Activated CD4-positive, alpha-beta T cell treated with anti-CD3 and anti-CD28 coated beads, Interleukin-2, amount 10 ng/mL, durations not matched to agents 7 days and 5 days (primary cell): ENCODE results near the gene RIPK1. TPM values are rescaled to one million over a fixed set of nuclear protein-coding genes. Genes with fewer than 3 reads are reported as not detected.

ENCODE experiments used
- CTCF ChIA-PET: fragments of 350-600 bp; sonication (Branson Sonifier 250); formaldehyde crosslinking; loops from one replicate; lab custom pipeline; 2021; ENCODE audit warnings: antibody characterized with exemption; lab: Charles Lee
- POLR2A ChIA-PET: fragments of 350-600 bp; sonication (Branson Sonifier 250); formaldehyde crosslinking; loops from one replicate; lab custom pipeline; 2021; ENCODE audit warnings: antibody characterized with exemption; lab: Charles Lee
- DNase-seq: peaks from one replicate; pipeline ENCODE4 v3.0.0-alpha.2; 2020
- H3K27ac Mint-ChIP-seq: one replicate; pipeline ENCODE4 v1.8.0; 2021; ENCODE audit warnings: mild to moderate bottlenecking, moderate library complexity, mixed read lengths
- H3K27me3 Mint-ChIP-seq: one replicate; pipeline ENCODE4 v1.8.0; 2021; ENCODE audit warnings: mixed read lengths
- H3K36me3 Mint-ChIP-seq: one replicate; pipeline ENCODE4 v1.8.0; 2021; ENCODE audit warnings: low read depth, mixed read lengths
- H3K4me1 Mint-ChIP-seq: one replicate; pipeline ENCODE4 v1.8.0; 2021; ENCODE audit warnings: mixed read lengths
- H3K4me3 Mint-ChIP-seq: one replicate; pipeline ENCODE4 v1.8.0; 2021; ENCODE audit warnings: mild to moderate bottlenecking, moderate library complexity, mixed read lengths
- H3K9me3 Mint-ChIP-seq: one replicate; pipeline ENCODE4 v1.8.0; 2021; ENCODE audit warnings: mixed read lengths
- total RNA-seq, 2 experiments: library from RNA; stranded (reverse); gene quantifications; one replicate each; pipeline ENCODE4 v1.2.3, GENCODE V29; 2021

RIPK1 gene
- total RNA-seq, 2 experiments from 2014 or later = 35.8 to 38.9 TPM

- Mint-ChIP-seq H3K36me3 (peaks cover 3% of the 10 kb centered on the region), H3K27ac (no peak overlapping the region), H3K4me3 (peak overlapping the region; percentile 62), H3K9me3 (peaks cover 3% of the 10 kb centered on the region), H3K4me1 (peaks cover 22% of the 10 kb centered on the region), H3K27me3 (peaks cover 38% of the 10 kb centered on the region)
- POLR2A ChIA-PET = no interaction called here
- CTCF ChIA-PET = interaction anchor here (0.6 to 1.4 kb wide), 5 partner anchors 10 to 352 kb away, joined by 3 to 4 read pairs (median 3); no protein-coding TSS in a partner anchor
- no peak for DNase-seq
These were observed 94.9 kb downstream of the RIPK1 start for GRCh38 chr6:3163248-3163594.

- Mint-ChIP-seq H3K4me3 (no peak overlapping the region), H3K36me3 (peaks cover 3% of the 10 kb centered on the region), H3K4me1 (peaks cover 20% of the 10 kb centered on the region), H3K27me3 (peaks cover 36% of the 10 kb centered on the region), H3K27ac (no peak overlapping the region), H3K9me3 (peaks cover 3% of the 10 kb centered on the region)
- ChIA-PET POLR2A (no interaction called here), CTCF (no interaction called here)
- no peak for DNase-seq
These were observed 96.1 kb downstream of the RIPK1 start for GRCh38 chr6:3164388-3164787.

Other genes starting within 250 kb of the RIPK1 start
- gene SERPINB1, start 226.6 kb upstream of the RIPK1 start, total RNA-seq = 10 to 100 TPM; 62.8 to 72.8 TPM
- 10 to 100 TPM; 40.2 to 49.4 TPM for gene SERPINB9, start 165.2 kb upstream of the RIPK1 start, total RNA-seq
- gene SERPINB6, start 96.9 kb upstream of the RIPK1 start, total RNA-seq = 10 to 100 TPM in 1 of 2 experiments, 1 to 10 TPM in 1; 9.1 to 14.3 TPM
- 10 to 100 TPM; 37.5 to 43.2 TPM for gene NQO2, start 68.6 kb upstream of the RIPK1 start, total RNA-seq
- gene BPHL, start 50.2 kb downstream of the RIPK1 start, total RNA-seq = 1 to 10 TPM; 8.1 to 8.4 TPM
- 1 to 10 TPM in 1 of 2 experiments, under 1 TPM in 1; 0.69 to 1.2 TPM for gene TUBB2A, start 89.0 kb downstream of the RIPK1 start, total RNA-seq
- gene TUBB2B, start 159.2 kb downstream of the RIPK1 start, total RNA-seq = not detected
- gene PSMG4, start 190.5 kb downstream of the RIPK1 start, total RNA-seq = 10 to 100 TPM; 21.5 to 24.7 TPM